Esophagus muscularis mucosa (tissue), 4 donors: Measurements from ENCODE around the gene NUDT4. TPM values are rescaled to one million over a fixed set of nuclear protein-coding genes. Genes with fewer than 3 reads are reported as not detected.
A peak's percentile ranks its signal among the peaks of the same experiment; 100 is the strongest.
"Not testable (repeated sequence)": the region's sequence is repeated elsewhere in the genome, so short reads cannot be mapped to it uniquely, and the experiment has no call there.

ENCODE experiments used
- DNase-seq: peaks from one replicate; pipeline ENCODE4 v3.0.0-alpha.2; 2017; ENCODE audit errors: extremely low spot score
- H3K27ac ChIP-seq, 4 donors: fragments of 200-600 bp; sonication (generic); replicated peaks in 1 of 4; 1 replicate in 3 of 4; 2 replicates in 1 of 4; pipeline ENCODE4 v1.5.1; 2016 to 2019; ENCODE audit warnings: mild to moderate bottlenecking in 1 of 4
- H3K27me3 ChIP-seq, 4 donors: fragments of 200-600 bp; sonication (generic); one replicate each; pipeline versions ENCODE4 v1.5.1 to v1.6.0; 2016 to 2019
- H3K36me3 ChIP-seq, 4 donors: fragments of 200-600 bp; sonication (generic); one replicate each; pipeline ENCODE4 v1.5.1; 2016 to 2019
- H3K4me1 ChIP-seq, 4 donors: fragments of 200-600 bp; sonication (generic); one replicate each; pipeline ENCODE4 v1.5.1; 2016 to 2019
- H3K4me3 ChIP-seq, 4 donors: fragments of 200-600 bp; sonication (generic); 1 replicate in 2 of 4; 2 replicates in 2 of 4; pipeline ENCODE4 v1.5.1; 2016 to 2019; ENCODE audit warnings: mild to moderate bottlenecking in 4 of 4, moderate library complexity in 1 of 4
- H3K9me3 ChIP-seq, 4 donors: fragments of 200-600 bp; sonication (generic); 1 replicate in 3 of 4; 2 replicates in 1 of 4; pipeline ENCODE4 v1.5.1; 2016 to 2019
- CTCF ChIP-seq, 3 experiments: fragments of 200-600 bp in 2 of 3; fragments of 450-650 bp in 1 of 3; sonication (generic) in 2 of 3; IDR thresholded peaks; one replicate each; pipeline ENCODE4 v1.5.1; 2017 to 2019; ENCODE audit warnings: antibody characterized with exemption in 3 of 3, mild to moderate bottlenecking in 2 of 3, moderate library complexity in 1 of 3
- EP300 ChIP-seq: sonication (generic); formaldehyde crosslinking; IDR thresholded peaks from one replicate; pipeline ENCODE4 v1.6.1; 2017; ENCODE audit warnings: antibody characterized with exemption
- POLR2A ChIP-seq: fragments of 450-650 bp; IDR thresholded peaks from one replicate; pipeline ENCODE4 v1.6.1; 2017; ENCODE audit warnings: antibody characterized with exemption, moderate library complexity, mild to moderate bottlenecking, low read depth
- POLR2AphosphoS5 ChIP-seq, 2 donors: sonication (generic); formaldehyde crosslinking; IDR thresholded peaks; one replicate each; pipeline ENCODE4 v1.6.1; 2017; ENCODE audit warnings: antibody characterized with exemption in 2 of 2
- WGBS: methylation state at CpG from one replicate; pipeline ENCODE4 v1.1.5; 2018; 5-methylcytosine and 5-hydroxymethylcytosine counted together
- intact Hi-C: fragments of 100-400 bp; cut with DNase I; formaldehyde crosslinking; loops from one replicate; pipeline ENCODE4 v1.15.1; 2023
- total RNA-seq, 4 donors: library from RNA; depleted of rRNA; stranded (reverse); fragments of >200 nt; gene quantifications; one replicate each; pipeline versions ENCODE4 v1.1.0 to v1.2.1, GENCODE V29; 2016

The NUDT4 gene
- total RNA-seq, 4 donors from 2014 or later: 93.0 to 238 (median 112) TPM

- no peaks in the 10 kb centered on the region for H3K27me3 ChIP-seq
- intact Hi-C loops: no loop called here
- no peak for DNase-seq
- TF ChIP-seq EP300: no peak
- TF ChIP-seq POLR2A: no peak
- TF ChIP-seq POLR2AphosphoS5 (IDR thresholded peaks at IDR 0.05): no peak
- no peak for TF ChIP-seq CTCF (IDR thresholded peaks at IDR 0.05)
- H3K4me1 ChIP-seq: peaks cover 59 to 87% (median 79%) of the 10 kb centered on the region in 4 donors
- 76% methylated on average over 1 of the region's 1 CpG for WGBS
- H3K4me3 ChIP-seq: no peak overlapping the region
- H3K27ac ChIP-seq: no peak overlapping the region
- no peaks in the 10 kb centered on the region for H3K36me3 ChIP-seq
- no peaks in the 10 kb centered on the region for H3K9me3 ChIP-seq
Measured at GRCh38 chr12:93429852-93430251, 52.1 kb downstream of the NUDT4 start.

GRCh38 chr12:93430280-93430679 is 52.6 kb downstream of the NUDT4 start:
- WGBS: 87% methylated on average over 4 of the region's 4 CpGs
- Histone ChIP-seq H3K27me3 (no peaks in the 10 kb centered on the region), H3K27ac (no peak overlapping the region), H3K4me1 (peaks cover 57 to 87% (median 78%) of the 10 kb centered on the region in 4 donors), H3K9me3 (no peaks in the 10 kb centered on the region), H3K36me3 (no peaks in the 10 kb centered on the region), H3K4me3 (no peak overlapping the region)
- intact Hi-C loops: no loop called here
- TF ChIP-seq CTCF (IDR thresholded peaks at IDR 0.05) (no peak), POLR2A (no peak), EP300 (no peak), POLR2AphosphoS5 (IDR thresholded peaks at IDR 0.05) (no peak)
- no peak for DNase-seq

- H3K4me3 ChIP-seq, H3K27me3 ChIP-seq, intact Hi-C loops, H3K36me3 ChIP-seq, DNase-seq, H3K9me3 ChIP-seq: not testable (repeated sequence)
- H3K4me1 ChIP-seq: peaks cover 49 to 83% (median 75%) of the 10 kb centered on the region in 4 donors
- H3K27ac ChIP-seq: peak overlapping the region in 2 of 4 donors; percentile 20 to 34
- WGBS: 90% methylated on average over 6 of the region's 6 CpGs
Measured at GRCh38 chr12:93432031-93432430, 54.3 kb downstream of the NUDT4 start.

GRCh38 chr12:93434256-93434865 is 56.6 kb downstream of the NUDT4 start:
- H3K9me3 ChIP-seq: no peaks in the 10 kb centered on the region
- no peak for DNase-seq
- TF ChIP-seq POLR2A: no peak
- TF ChIP-seq EP300: no peak
- no peak for TF ChIP-seq POLR2AphosphoS5 (IDR thresholded peaks at IDR 0.05)
- no peak for TF ChIP-seq CTCF (IDR thresholded peaks at IDR 0.05)
- 38% methylated on average over 5 of the region's 5 CpGs for WGBS
- H3K4me1 ChIP-seq: peaks cover 50 to 84% (median 76%) of the 10 kb centered on the region in 4 donors
- H3K27me3 ChIP-seq: no peaks in the 10 kb centered on the region
- peak overlapping the region; percentile 55 to 70 (median 66) for H3K27ac ChIP-seq
- H3K36me3 ChIP-seq: no peaks in the 10 kb centered on the region
- H3K4me3 ChIP-seq: peak overlapping the region; percentile 11 to 27 (median 22)
- intact Hi-C loops: no loop called here

GRCh38 chr12:93438266-93439050 is 60.7 kb downstream of the NUDT4 start:
- Histone ChIP-seq H3K4me1 (peaks cover 60 to 79% (median 77%) of the 10 kb centered on the region in 4 donors), H3K27ac (no peak overlapping the region), H3K36me3 (no peaks in the 10 kb centered on the region), H3K4me3 (no peak overlapping the region), H3K27me3 (no peaks in the 10 kb centered on the region), H3K9me3 (no peaks in the 10 kb centered on the region)
- TF ChIP-seq POLR2A: no peak
- no peak for TF ChIP-seq POLR2AphosphoS5 (IDR thresholded peaks at IDR 0.05)
- WGBS: 68% methylated on average over 3 of the region's 3 CpGs
- no peak for DNase-seq
- intact Hi-C loops: no loop called here
